ENCODE results near the gene SLC27A2. TPM values are rescaled to one million over a fixed set of nuclear protein-coding genes. Genes with fewer than 3 reads are reported as not detected.

Gene SLC27A2
- total RNA-seq, 1 experiment from 2014 or later = 7.0 TPM

DNA sequence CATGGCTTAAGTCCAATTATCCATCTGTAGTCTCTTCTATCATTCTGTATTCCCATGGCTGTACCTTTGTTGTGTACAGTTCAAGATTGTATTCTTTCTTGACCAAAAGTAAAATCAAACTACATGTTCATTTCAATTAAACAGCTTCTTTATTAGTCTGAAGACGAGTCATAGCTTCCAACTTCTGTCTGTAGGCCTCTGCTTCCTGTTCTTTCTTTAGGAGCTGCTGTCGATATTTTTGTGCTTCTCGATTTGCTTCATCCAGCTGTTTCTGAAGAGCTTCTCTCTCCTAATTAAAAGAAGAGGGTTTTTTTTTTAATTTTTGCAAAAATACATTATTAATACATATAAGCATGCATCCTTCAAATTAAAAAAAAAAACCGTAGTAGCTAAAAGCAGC, 96.5 kb downstream of the SLC27A2 start:
- WGBS (ENCODE audit: extremely low coverage, insufficient read length, low lambda C conversion rate) = no CpG with 5 or more reads among the region's 4 CpGs

More for the DNA sequence above, 96.5 kb downstream of the SLC27A2 start:
- no peak overlapping the region for H3K18ac ChIP-seq (ENCODE audit: insufficient read length, low read depth, low read length)
- Mint-ChIP-seq H3K27ac (no peak overlapping the region), H3K27me3 (ENCODE audit: low read depth) (no peaks in the 10 kb centered on the region), H3K4me3 (no peak overlapping the region), H3K9me3 (no peaks in the 10 kb centered on the region), H3K4me1 (0 out of 4 replicates have a peak, but pooled peaks cover 0 to 3% of the 10 kb centered on the region in 2 experiments), H3K36me3 (ENCODE audit: insufficient read depth in 1 of 3, low read depth in 3 of 3) (no peaks in the 10 kb centered on the region; a peak in 1 of 7 replicates)
- TF ChIP-seq, protein P1, sequence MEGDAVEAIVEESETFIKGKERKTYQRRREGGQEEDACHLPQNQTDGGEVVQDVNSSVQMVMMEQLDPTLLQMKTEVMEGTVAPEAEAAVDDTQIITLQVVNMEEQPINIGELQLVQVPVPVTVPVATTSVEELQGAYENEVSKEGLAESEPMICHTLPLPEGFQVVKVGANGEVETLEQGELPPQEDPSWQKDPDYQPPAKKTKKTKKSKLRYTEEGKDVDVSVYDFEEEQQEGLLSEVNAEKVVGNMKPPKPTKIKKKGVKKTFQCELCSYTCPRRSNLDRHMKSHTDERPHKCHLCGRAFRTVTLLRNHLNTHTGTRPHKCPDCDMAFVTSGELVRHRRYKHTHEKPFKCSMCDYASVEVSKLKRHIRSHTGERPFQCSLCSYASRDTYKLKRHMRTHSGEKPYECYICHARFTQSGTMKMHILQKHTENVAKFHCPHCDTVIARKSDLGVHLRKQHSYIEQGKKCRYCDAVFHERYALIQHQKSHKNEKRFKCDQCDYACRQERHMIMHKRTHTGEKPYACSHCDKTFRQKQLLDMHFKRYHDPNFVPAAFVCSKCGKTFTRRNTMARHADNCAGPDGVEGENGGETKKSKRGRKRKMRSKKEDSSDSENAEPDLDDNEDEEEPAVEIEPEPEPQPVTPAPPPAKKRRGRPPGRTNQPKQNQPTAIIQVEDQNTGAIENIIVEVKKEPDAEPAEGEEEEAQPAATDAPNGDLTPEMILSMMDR (conservative IDR thresholded peaks at IDR 0.05) = no peak
- H3K9ac ChIP-seq (ENCODE audit: extremely low read depth, insufficient read length, low read length) = no peak overlapping the region
- H3T11ph ChIP-seq (ENCODE audit: low read length) = no peak overlapping the region
- H3K79me2 ChIP-seq (ENCODE audit: insufficient read depth, low read length) = no peaks in the 10 kb centered on the region
- H2AFZ ChIP-seq (ENCODE audit: low read length) = no peak overlapping the region
- no peak overlapping the region for H4K91ac ChIP-seq (ENCODE audit: insufficient read length, low read depth, low read length)
- no peaks in the 10 kb centered on the region for H4K20me1 ChIP-seq (ENCODE audit: control insufficient read depth, insufficient read depth, insufficient read length)
- no peaks in the 10 kb centered on the region for H3K79me1 ChIP-seq (ENCODE audit: insufficient read depth, low read depth, low read length, poor library complexity, severe bottlenecking)
- no peak for DNase-seq
- H3K27me3 ChIP-seq (ENCODE audit: insufficient read depth, low read length) = no peaks in the 10 kb centered on the region
- no peaks in the 10 kb centered on the region for H3K4me1 ChIP-seq (ENCODE audit: insufficient read depth, low read length)
- H2BK20ac ChIP-seq (ENCODE audit: low read depth, low read length, poor library complexity, severe bottlenecking) = no peak overlapping the region
- no peak overlapping the region for H3K27ac ChIP-seq (ENCODE audit: insufficient read length, low read depth, low read length)
- no peak overlapping the region for H4K8ac ChIP-seq (replicated peaks; ENCODE audit: insufficient read length, low read depth, low read length)
- no peak overlapping the region for H2AK5ac ChIP-seq (ENCODE audit: insufficient read length, low read length)
- H4K5ac ChIP-seq (ENCODE audit: insufficient read length, low read depth, low read length) = no peak overlapping the region
- no peak overlapping the region for H2BK15ac ChIP-seq (ENCODE audit: low read depth, low read length)
- no peak overlapping the region for H3K4ac ChIP-seq (ENCODE audit: low read depth, low read length)
- no peak overlapping the region for H2BK12ac ChIP-seq (ENCODE audit: insufficient read length, low read depth, low read length)
- H3K23ac ChIP-seq (ENCODE audit: insufficient read length, low read depth, low read length) = no peak overlapping the region
- H3K14ac ChIP-seq (ENCODE audit: insufficient read depth, low read length) = no peak overlapping the region
- H3K4me2 ChIP-seq (ENCODE audit: insufficient read depth, insufficient read length, low read length) = no peak overlapping the region
- no peaks in the 10 kb centered on the region for H3K23me2 ChIP-seq (ENCODE audit: insufficient read length, low read depth, low read length, poor library complexity, severe bottlenecking)
- H2BK5ac ChIP-seq (ENCODE audit: insufficient read length, low read length) = no peak overlapping the region
- H3K56ac ChIP-seq (ENCODE audit: insufficient read length, low read depth, low read length) = no peak overlapping the region
- no peaks in the 10 kb centered on the region for H3K9me3 ChIP-seq (ENCODE audit: control insufficient read depth, low read depth, low read length)
- H2BK120ac ChIP-seq (ENCODE audit: low read depth, low read length, poor library complexity, severe bottlenecking) = no peak overlapping the region

All from H9 (cell line).